Spleen (tissue), 11 donors: ENCODE results near the gene ERBB4. TPM values are rescaled to one million over a fixed set of nuclear protein-coding genes. Genes with fewer than 3 reads are reported as not detected.

Experiments
- DNase-seq: peaks from one replicate; pipeline ENCODE4 v3.0.0-alpha.2; 2020
- H3K27ac ChIP-seq, 8 donors: fragments of 200-600 bp; sonication (generic) in 7 of 8; 1 replicate in 4 of 8; 2 replicates in 4 of 8; pipeline versions ENCODE4 v1.5.0 to v1.8.0; 2016 to 2021; ENCODE audit warnings: inconsistent platforms in 4 of 8, mild to moderate bottlenecking in 4 of 8, moderate library complexity in 1 of 8
- H3K27me3 ChIP-seq, 7 donors: fragments of 200-600 bp; sonication (generic) in 6 of 7; replicated peaks in 1 of 7; 1 replicate in 4 of 7; 2 replicates in 3 of 7; pipeline versions ENCODE4 v1.5.0 to v1.8.0; 2016 to 2021; ENCODE audit warnings: inconsistent platforms in 3 of 7, mild to moderate bottlenecking in 1 of 7
- H3K36me3 ChIP-seq, 6 donors: fragments of 200-600 bp; sonication (generic) in 5 of 6; 1 replicate in 4 of 6; 2 replicates in 2 of 6; pipeline versions ENCODE4 v1.5.0 to v1.8.0; 2016 to 2021; ENCODE audit warnings: inconsistent platforms in 2 of 6
- H3K4me1 ChIP-seq, 6 donors: fragments of 200-600 bp; sonication (generic) in 5 of 6; 1 replicate in 3 of 6; 2 replicates in 3 of 6; pipeline versions ENCODE4 v1.5.0 to v1.8.0; 2016 to 2021; ENCODE audit warnings: inconsistent platforms in 3 of 6
- H3K4me3 ChIP-seq, 8 donors: fragments of 200-600 bp; sonication (generic) in 7 of 8; 1 replicate in 4 of 8; 2 replicates in 4 of 8; pipeline versions ENCODE4 v1.5.0 to v1.8.0; 2016 to 2021; ENCODE audit warnings: inconsistent platforms in 4 of 8, mild to moderate bottlenecking in 4 of 8, moderate library complexity in 2 of 8
- H3K9me3 ChIP-seq, 8 donors: fragments of 200-600 bp; sonication (generic) in 7 of 8; 1 replicate in 4 of 8; 2 replicates in 4 of 8; pipeline versions ENCODE4 v1.5.0 to v1.8.0; 2016 to 2021; ENCODE audit warnings: inconsistent platforms in 4 of 8
- CTCF ChIP-seq, 11 experiments: fragments of 200-600 bp in 7 of 11; fragments of 450-650 bp in 4 of 11; sonication (generic) in 4 of 11; IDR thresholded peaks in 8 of 11; conservative IDR thresholded peaks in 3 of 11; 1 replicate in 7 of 11; 2 replicates in 4 of 11; pipeline versions ENCODE4 v1.4.0 to v1.8.0; 2016 to 2021; ENCODE audit warnings: antibody characterized with exemption in 11 of 11, inconsistent platforms in 4 of 11, mild to moderate bottlenecking in 1 of 11
- POLR2A ChIP-seq, 3 donors: fragments of 450-650 bp; IDR thresholded peaks; one replicate each; pipeline ENCODE4 v1.5.1; 2017; ENCODE audit warnings: antibody characterized with exemption in 3 of 3, mild to moderate bottlenecking in 1 of 3
- POLR2AphosphoS5 ChIP-seq, 3 donors: sonication (generic); formaldehyde crosslinking; IDR thresholded peaks; one replicate each; pipeline ENCODE4 v1.5.1; 2017; ENCODE audit warnings: antibody characterized with exemption in 3 of 3
- WGBS, 5 donors: extraction: QIAGEN DNeasy Blood & Tissue Kit in 3 of 5; methylation state at CpG; one replicate each; pipeline versions ENCODE4 v1.1.5 to v1.1.7; 2013 to 2018; 5-methylcytosine and 5-hydroxymethylcytosine counted together
- intact Hi-C: fragments of 100-400 bp; cut with DNase I; formaldehyde crosslinking; loops from one replicate; pipeline ENCODE4 v1.15.0; 2023; ENCODE audit warnings: low total_unique reads
- polyA plus RNA-seq, 3 donors: library from polyadenylated mRNA; stranded (reverse); fragments of 200-250 nt; gene quantifications; one replicate each; pipeline ENCODE4 v1.2.1, GENCODE V29; 2013
- total RNA-seq, 7 donors: library from RNA; depleted of rRNA in 3 of 7; stranded (reverse); fragments of >200 nt in 3 of 7; fragmentation: NEBNext Ultra II Directional in 4 of 7; extraction: Animal tissue kit (Norgen Biotek cat#: 25700) in 4 of 7; gene quantifications; one replicate each; pipeline versions ENCODE4 v1.1.0 to v1.2.1, GENCODE V29; 2016 to 2021
- donor health status: healthy with polysubstance abuse.
- donor health status: DM: no; HTN: no; CAD: no; lungs with moderate emphysema.
- donor health status: DM: no; HTN: no; CAD: no.
- donor health status: Bipolar disorder and iron deficiency.
- donor health status: healthy.
- donor health status: DM: no; HTN: no; CAD: no.
- donor health status: DM: yes; HTN: yes; CAD: no.

Gene ERBB4
- total and polyA plus RNA-seq, 10 donors: under 0.01 to 1.4 (median 0.35) TPM

GRCh38 chr2:211760103-211760502, 778.5 kb downstream of the ERBB4 start:
- H3K27ac ChIP-seq: no peak overlapping the region
- no peaks in the 10 kb centered on the region for H3K36me3 ChIP-seq
- intact Hi-C loops: no loop called here
- no peak overlapping the region for H3K4me3 ChIP-seq
- H3K27me3 ChIP-seq: no peaks in the 10 kb centered on the region
- H3K9me3 ChIP-seq: no peaks in the 10 kb centered on the region
- no peak for TF ChIP-seq CTCF (IDR thresholded peaks at IDR 0.05 in 8 of 11, conservative IDR thresholded peaks at IDR 0.05 in 3 of 11)
- no peak for TF ChIP-seq POLR2A (IDR thresholded peaks at IDR 0.05)
- no peak for TF ChIP-seq POLR2AphosphoS5 (IDR thresholded peaks at IDR 0.05)
- 38 to 47% (median 40%) methylated on average over 1 of the region's 1 CpG for WGBS, 5 donors
- no peak for DNase-seq
- H3K4me1 ChIP-seq: no peaks in the 10 kb centered on the region

- DNase-seq: no peak
- intact Hi-C loops: no loop called here
- 69 to 94% (median 90%) methylated on average over 2 of the region's 2 CpGs for WGBS, 5 donors
- H3K4me1 ChIP-seq: no peaks in the 10 kb centered on the region
- H3K9me3 ChIP-seq: no peaks in the 10 kb centered on the region
- no peak for TF ChIP-seq POLR2A (IDR thresholded peaks at IDR 0.05)
- TF ChIP-seq POLR2AphosphoS5 (IDR thresholded peaks at IDR 0.05): no peak
- TF ChIP-seq CTCF (IDR thresholded peaks at IDR 0.05 in 8 of 11, conservative IDR thresholded peaks at IDR 0.05 in 3 of 11): no peak
- no peaks in the 10 kb centered on the region for H3K36me3 ChIP-seq
- no peaks in the 10 kb centered on the region for H3K27me3 ChIP-seq
- H3K27ac ChIP-seq: no peak overlapping the region
- H3K4me3 ChIP-seq: no peak overlapping the region
Measured at GRCh38 chr2:211756266-211756665, 782.3 kb downstream of the ERBB4 start.

- 90 to 94% (median 94%) methylated on average over 8 of the region's 8 CpGs for WGBS, 5 donors
- Histone ChIP-seq H3K36me3 (no peaks in the 10 kb centered on the region), H3K4me1 (no peaks in the 10 kb centered on the region), H3K9me3 (no peaks in the 10 kb centered on the region), H3K27ac (no peak overlapping the region), H3K4me3 (no peak overlapping the region), H3K27me3 (no peaks in the 10 kb centered on the region)
- intact Hi-C loops: no loop called here
- TF ChIP-seq CTCF (IDR thresholded peaks at IDR 0.05 in 8 of 11, conservative IDR thresholded peaks at IDR 0.05 in 3 of 11) (no peak), POLR2A (IDR thresholded peaks at IDR 0.05) (no peak), POLR2AphosphoS5 (IDR thresholded peaks at IDR 0.05) (no peak)
- no peak for DNase-seq
Measured at GRCh38 chr2:211755187-211755586, 783.4 kb downstream of the ERBB4 start.

- Histone ChIP-seq H3K27ac (no peak overlapping the region), H3K27me3 (no peaks in the 10 kb centered on the region), H3K9me3 (no peaks in the 10 kb centered on the region), H3K4me3 (no peak overlapping the region), H3K4me1 (no peaks in the 10 kb centered on the region), H3K36me3 (no peaks in the 10 kb centered on the region)
- whole genome bisulfite sequencing, 5 donors: 54 to 64% (median 59%) methylated on average over 3 of the region's 3 CpGs
- TF ChIP-seq POLR2AphosphoS5 (IDR thresholded peaks at IDR 0.05): no peak
- no peak for TF ChIP-seq CTCF (IDR thresholded peaks at IDR 0.05 in 8 of 11, conservative IDR thresholded peaks at IDR 0.05 in 3 of 11)
- no peak for TF ChIP-seq POLR2A (IDR thresholded peaks at IDR 0.05)
- intact Hi-C loops: no loop called here
- no peak for DNase-seq
Measured at GRCh38 chr2:211751848-211752247, 786.8 kb downstream of the ERBB4 start.
